H1 (cell line): ENCODE data around the gene ENTREP1. TPM values are rescaled to one million over a fixed set of nuclear protein-coding genes. Genes with fewer than 3 reads are reported as not detected.

Source experiments
- CTCF ChIA-PET: fragments of 300-600 bp; sonication (Branson Sonifier 250); formaldehyde crosslinking; loops from one replicate; lab custom pipeline; 2021; ENCODE audit not compliant: partially characterized antibody; lab: Charles Lee
- POLR2A ChIA-PET: fragments of 300-600 bp; sonication (Branson Sonifier 250); formaldehyde crosslinking; loops from one replicate; lab custom pipeline; 2021; ENCODE audit warnings: inconsistent platforms; ENCODE audit not compliant: partially characterized antibody; lab: Charles Lee
- DNase-seq, 2 experiments: peaks; one replicate each; pipeline versions ENCODE4 v3.0.0 to v3.0.0-alpha.2; 2010 to 2022; ENCODE audit warnings: low spot score in 2 of 2, low read depth in 1 of 2, mixed read lengths in 1 of 2
- FAIRE-seq: peaks from 2 replicates; lab custom pipeline; 2011; peaks lifted over from hg19 to GRCh38; lab: Jason Lieb, UNC
- H2AFZ ChIP-seq: 2 replicates; pipeline ENCODE4 v1.8.1; 2012; ENCODE audit warnings: low read length, inconsistent platforms
- H2AK5ac ChIP-seq: 2 replicates; pipeline ENCODE4 v1.6.1; 2013; ENCODE audit warnings: low read depth, low read length
- H2BK120ac ChIP-seq: replicated peaks from 2 replicates; pipeline ENCODE3; 2013; ENCODE audit warnings: low read depth, low read length, inconsistent platforms
- H2BK12ac ChIP-seq: 2 replicates; pipeline ENCODE4 v1.6.1; 2013; ENCODE audit warnings: low read depth, low read length
- H2BK15ac ChIP-seq: 2 replicates; pipeline ENCODE4 v1.6.1; 2013; ENCODE audit warnings: low read length
- H2BK20ac ChIP-seq: 2 replicates; pipeline ENCODE4 v1.6.1; 2013; ENCODE audit warnings: low read length
- H2BK5ac ChIP-seq: 2 replicates; pipeline ENCODE4 v1.6.1; 2013; ENCODE audit warnings: low read depth, low read length
- H3K14ac ChIP-seq: 2 replicates; pipeline ENCODE4 v1.6.1; 2013; ENCODE audit warnings: inconsistent platforms; ENCODE audit not compliant: insufficient read length
- H3K18ac ChIP-seq: 2 replicates; pipeline ENCODE4 v1.6.1; 2013; ENCODE audit warnings: low read length; ENCODE audit errors: extremely low read depth
- H3K23ac ChIP-seq: 2 replicates; pipeline ENCODE4 v1.6.1; 2013; ENCODE audit warnings: inconsistent platforms; ENCODE audit not compliant: insufficient read length
- H3K23me2 ChIP-seq: 2 replicates; pipeline ENCODE4 v1.6.1; 2013; ENCODE audit warnings: low read depth, low read length
- H3K27ac ChIP-seq: 2 replicates; pipeline ENCODE4 v1.6.1; 2011; ENCODE audit warnings: low read depth, low read length, inconsistent platforms
- H3K27me3 ChIP-seq, 4 experiments: replicated peaks in 1 of 4; 1 replicate in 1 of 4; 2 replicates in 3 of 4; pipeline versions ENCODE4 v1.6.1 to v1.8.1; 2011 to 2013; ENCODE audit warnings: low read length in 3 of 4, mild to moderate bottlenecking in 3 of 4, inconsistent platforms in 2 of 4, mixed read lengths in 2 of 4, moderate library complexity in 1 of 4; ENCODE audit not compliant: control insufficient read depth in 3 of 4, insufficient read depth in 3 of 4; ENCODE audit errors: extremely low read depth in 1 of 4
- H3K36me3 ChIP-seq, 4 experiments: 2 replicates each; pipeline versions ENCODE4 v1.6.1 to v1.8.1; 2011 to 2013; ENCODE audit warnings: mild to moderate bottlenecking in 4 of 4, low read length in 3 of 4, moderate library complexity in 2 of 4, control low read depth in 1 of 4, inconsistent platforms in 1 of 4; ENCODE audit not compliant: insufficient read depth in 4 of 4, control insufficient read depth in 2 of 4
- H3K4ac ChIP-seq: replicated peaks from 2 replicates; pipeline ENCODE3; 2013; ENCODE audit warnings: low read length, low read depth, mixed read lengths, inconsistent platforms; ENCODE audit not compliant: insufficient read length
- H3K4me1 ChIP-seq, 4 experiments: replicated peaks in 1 of 4; 1 replicate in 1 of 4; 2 replicates in 3 of 4; pipeline versions ENCODE4 v1.6.1 to v1.8.1; 2011 to 2013; ENCODE audit warnings: low read length in 3 of 4, inconsistent platforms in 2 of 4, mixed read lengths in 1 of 4; ENCODE audit not compliant: insufficient read depth in 4 of 4, control insufficient read depth in 3 of 4
- H3K4me2 ChIP-seq, 2 experiments: 2 replicates each; pipeline versions ENCODE4 v1.6.1 to v1.8.1; 2011 to 2013; ENCODE audit warnings: low read depth in 2 of 2, low read length in 2 of 2, control low read depth in 1 of 2, inconsistent platforms in 1 of 2, mild to moderate bottlenecking in 1 of 2; ENCODE audit not compliant: insufficient read depth in 1 of 2
- H3K4me3 ChIP-seq, 4 experiments: fragments of 200-600, 300-600 bp in 1 of 4; sonication (generic), shearing (Covaris generic), sonication (Bioruptor Twin) in 1 of 4; 2 replicates each; pipeline versions ENCODE4 v1.5.1 to v1.8.1; 2011 to 2016; ENCODE audit warnings: low read length in 4 of 4, low read depth in 3 of 4, control low read depth in 2 of 4, inconsistent platforms in 2 of 4, mild to moderate bottlenecking in 2 of 4, mixed read lengths in 1 of 4, moderate library complexity in 1 of 4; ENCODE audit not compliant: insufficient read depth in 2 of 4; ENCODE audit errors: extremely low read depth in 1 of 4
- H3K56ac ChIP-seq: replicated peaks from 2 replicates; pipeline ENCODE3; 2013; ENCODE audit warnings: low read depth, mild to moderate bottlenecking, mixed read lengths, low read length, inconsistent platforms; ENCODE audit not compliant: insufficient read length
- H3K79me1 ChIP-seq: 2 replicates; pipeline ENCODE4 v1.6.1; 2013; ENCODE audit warnings: low read depth, low read length, control low read depth
- H3K79me2 ChIP-seq, 2 experiments: 2 replicates each; pipeline versions ENCODE4 v1.6.1 to v1.8.1; 2012 to 2013; ENCODE audit warnings: low read length in 2 of 2, mild to moderate bottlenecking in 2 of 2, inconsistent platforms in 1 of 2; ENCODE audit not compliant: insufficient read depth in 2 of 2, control insufficient read depth in 1 of 2
- H3K9ac ChIP-seq, 4 experiments: replicated peaks in 1 of 4; 1 replicate in 1 of 4; 2 replicates in 3 of 4; pipeline versions ENCODE4 v1.6.1 to v1.8.1; 2011 to 2013; ENCODE audit warnings: low read depth in 3 of 4, low read length in 3 of 4, control low read depth in 2 of 4, mild to moderate bottlenecking in 2 of 4, moderate library complexity in 2 of 4, inconsistent platforms in 1 of 4; ENCODE audit errors: extremely low read depth in 1 of 4
- H3K9me3 ChIP-seq, 2 experiments: 2 replicates each; pipeline versions ENCODE4 v1.6.1 to v1.8.1; 2012 to 2013; ENCODE audit warnings: mild to moderate bottlenecking in 2 of 2, moderate library complexity in 2 of 2, control low read depth in 1 of 2, inconsistent platforms in 1 of 2, low read depth in 1 of 2, low read length in 1 of 2, mixed read lengths in 1 of 2; ENCODE audit not compliant: insufficient read depth in 2 of 2
- H4K20me1 ChIP-seq, 2 experiments: replicated peaks in 1 of 2; 2 replicates each; pipeline versions ENCODE3 to v1.8.1; 2011 to 2013; ENCODE audit warnings: inconsistent platforms in 2 of 2, low read length in 2 of 2, mild to moderate bottlenecking in 1 of 2; ENCODE audit not compliant: insufficient read depth in 2 of 2, control insufficient read depth in 1 of 2
- H4K5ac ChIP-seq: 2 replicates; pipeline ENCODE4 v1.6.1; 2013; ENCODE audit warnings: low read length, low read depth, mixed read lengths, inconsistent platforms; ENCODE audit not compliant: insufficient read length
- H4K8ac ChIP-seq: 2 replicates; pipeline ENCODE4 v1.8.0; 2013; ENCODE audit warnings: mild to moderate bottlenecking, moderate library complexity, low read length, inconsistent platforms; ENCODE audit not compliant: insufficient read depth; ENCODE audit errors: extremely low read depth
- H4K91ac ChIP-seq: replicated peaks from 2 replicates; pipeline ENCODE3; 2013; ENCODE audit warnings: low read length, mixed read lengths, inconsistent platforms; ENCODE audit not compliant: insufficient read length
- EGR1 ChIP-seq: IDR thresholded peaks from 2 replicates; pipeline ENCODE4 v1.6.1; 2011; ENCODE audit warnings: low read depth, low read length, borderline replicate concordance
- HDAC2 ChIP-seq, 2 experiments: fragments of 300-600 bp in 1 of 2; sonication (generic) in 1 of 2; IDR thresholded peaks; 2 replicates each; pipeline ENCODE4 v1.6.1; 2011 to 2012; ENCODE audit warnings: low read depth in 2 of 2, low read length in 2 of 2, mild to moderate bottlenecking in 2 of 2, moderate library complexity in 2 of 2, borderline replicate concordance in 1 of 2, inconsistent platforms in 1 of 2
- MAFK ChIP-seq: IDR thresholded peaks from 2 replicates; pipeline ENCODE4 v1.6.1; 2012; ENCODE audit warnings: low read depth, mild to moderate bottlenecking, improper control_type of control experiment, low read length
- SAP30 ChIP-seq: fragments of 300-600 bp; sonication (generic); IDR thresholded peaks from 2 replicates; pipeline ENCODE4 v1.7.1; 2012; ENCODE audit warnings: low read length, moderate library complexity, mild to moderate bottlenecking, inconsistent platforms; ENCODE audit not compliant: insufficient read depth, insufficient replicate concordance
- SUZ12 ChIP-seq: fragments of 200-600 bp; sonication (generic); IDR thresholded peaks from 2 replicates; pipeline ENCODE4 v1.6.1; 2012; ENCODE audit warnings: mild to moderate bottlenecking, inconsistent platforms, low read length, moderate library complexity, mixed read lengths
- WGBS, 2 experiments: shearing (Covaris generic) in 1 of 2; methylation state at CpG; one replicate each; pipeline versions ENCODE4 v1.1.6 to v1.1.7; 2013 to 2015; ENCODE audit warnings: low lambda C conversion rate in 2 of 2, mixed read lengths in 2 of 2, inconsistent platforms in 1 of 2, low coverage in 1 of 2, missing lambda C conversion rate in 1 of 2; ENCODE audit not compliant: insufficient replicate concordance in 2 of 2, insufficient coverage in 1 of 2, insufficient read length in 1 of 2; ENCODE audit errors: extremely low coverage in 1 of 2, missing lambda C conversion rate in 1 of 2; 5-methylcytosine and 5-hydroxymethylcytosine counted together
- polyA plus RNA-seq, 7 experiments: library from polyadenylated mRNA; depleted of rRNA in 3 of 7; stranded (reverse) in 5 of 7; unstranded in 2 of 7; fragments of >200 nt in 5 of 7; fragments of 200-250 nt in 2 of 7; gene quantifications; 1 replicate in 5 of 7; 2 replicates in 1 of 7; 4 replicates in 1 of 7; pipeline versions ENCODE4 v1.2.1 to v1.2.3, GENCODE V29; 2011 to 2013; ENCODE audit warnings: missing spikeins in 2 of 7, mixed read lengths in 2 of 7
- total RNA-seq: library from RNA; stranded (reverse); fragmentation: NEBNext Ultra II Directional; extraction: Animal tissue kit (Norgen Biotek cat#: 25700); gene quantifications from 2 replicates; pipeline ENCODE4 v1.2.1, GENCODE V29; 2021
- TF ChIP-seq, protein P1 (sequence below): IDR thresholded peaks from 2 replicates; pipeline ENCODE4 v1.6.1; 2012; ENCODE audit warnings: low read length, inconsistent platforms

ENTREP1 gene
- total and polyA plus RNA-seq, 2 of the 8 experiments (the other 6 are each of a cell fraction or from before 2014, with no cell fraction given), result 15.3 to 25.0 TPM

GRCh38 chr9:69279084-69279731 is 45.8 kb upstream of the ENTREP1 start:
- 0 out of 2 replicates have a peak overlapping the region, but pooled peaks have one; percentile 9 for H2BK20ac ChIP-seq

More at GRCh38 chr9:69279084-69279731, 45.8 kb upstream of the ENTREP1 start:
- Histone ChIP-seq H3K4me3 (no peak overlapping the region), H2BK15ac (no peak overlapping the region), H3K79me1 (no peaks in the 10 kb centered on the region), H4K5ac (no peak overlapping the region), H4K20me1 (no peaks in the 10 kb centered on the region), H3K27ac (no peak overlapping the region), H3K9ac (no peak overlapping the region), H3K4ac (no peak overlapping the region), H2AFZ (no peak overlapping the region), H3K36me3 (no peaks in the 10 kb centered on the region), H3K9me3 (peaks cover 0 to 4% of the 10 kb centered on the region in 2 experiments; a peak in 1 of 4 replicates), H2BK120ac (no peak overlapping the region), H3K56ac (no peak overlapping the region), H3K23me2 (no peaks in the 10 kb centered on the region), H2BK5ac (no peak overlapping the region), H3K4me2 (no peak overlapping the region), H4K91ac (no peak overlapping the region), H4K8ac (no peak overlapping the region), H3K4me1 (peaks cover 0 to 3% (median 1%) of the 10 kb centered on the region in 4 experiments; a peak in 1 of 7 replicates), H3K23ac (no peak overlapping the region), H3K27me3 (no peaks in the 10 kb centered on the region), H3K79me2 (no peaks in the 10 kb centered on the region), H3K18ac (no peak overlapping the region), H2BK12ac (no peak overlapping the region), H2AK5ac (no peak overlapping the region), H3K14ac (peak overlapping the region; percentile 48)
- POLR2A ChIA-PET, result no interaction called here
- no peak for FAIRE-seq
- WGBS, 2 experiments, result 89% methylated on average over 5 of the region's 5 CpGs; no CpG with 5 or more reads in 1 of the 2 experiments
- no peak for DNase-seq
- no peak for TF ChIP-seq HDAC2 (IDR thresholded peaks at IDR 0.05; ENCODE audit: borderline replicate concordance in 1 of 2, low read depth in 2 of 2, low read length in 2 of 2)
- TF ChIP-seq SUZ12, result no peak
- TF ChIP-seq MAFK, result no peak
- TF ChIP-seq, protein P1, sequence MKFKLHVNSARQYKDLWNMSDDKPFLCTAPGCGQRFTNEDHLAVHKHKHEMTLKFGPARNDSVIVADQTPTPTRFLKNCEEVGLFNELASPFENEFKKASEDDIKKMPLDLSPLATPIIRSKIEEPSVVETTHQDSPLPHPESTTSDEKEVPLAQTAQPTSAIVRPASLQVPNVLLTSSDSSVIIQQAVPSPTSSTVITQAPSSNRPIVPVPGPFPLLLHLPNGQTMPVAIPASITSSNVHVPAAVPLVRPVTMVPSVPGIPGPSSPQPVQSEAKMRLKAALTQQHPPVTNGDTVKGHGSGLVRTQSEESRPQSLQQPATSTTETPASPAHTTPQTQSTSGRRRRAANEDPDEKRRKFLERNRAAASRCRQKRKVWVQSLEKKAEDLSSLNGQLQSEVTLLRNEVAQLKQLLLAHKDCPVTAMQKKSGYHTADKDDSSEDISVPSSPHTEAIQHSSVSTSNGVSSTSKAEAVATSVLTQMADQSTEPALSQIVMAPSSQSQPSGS, result no peak
- no peak for TF ChIP-seq SAP30
- no peak for TF ChIP-seq EGR1
- CTCF ChIA-PET, result no interaction called here
